ENCODE data around the gene LAX1.

LAX1 gene

GRCh38 chr1:203799971-203800370, 35.0 kb downstream of the LAX1 start:
- ChIA-PET POLR2A (interaction anchor here (0.8 kb wide), 1 partner anchor 8 kb away, joined by 3 read pairs; no protein-coding TSS in a partner anchor), CTCF (interaction anchor here (1.1 kb wide), 1 partner anchor 97 kb away, joined by 3 read pairs; no protein-coding TSS in a partner anchor)
- no peak for DNase-seq (ENCODE audit: extremely low spot score)
- TF ChIP-seq CTCF (IDR thresholded peaks at IDR 0.05; ENCODE audit: control extremely low read depth, extremely low read depth, low read depth, missing control alignments) = no peak

- POLR2A ChIA-PET = interaction anchor here (0.6 kb wide), 1 partner anchor 13 kb away, joined by 5 read pairs; no protein-coding TSS in a partner anchor
- CTCF ChIA-PET = interaction anchor here (2.1 kb wide), 1 partner anchor 32 kb away, joined by 8 read pairs; no protein-coding TSS in a partner anchor
- DNase-seq (ENCODE audit: extremely low spot score) = no peak
- no peak for TF ChIP-seq CTCF (IDR thresholded peaks at IDR 0.05; ENCODE audit: control extremely low read depth, extremely low read depth, low read depth, missing control alignments)
These were observed 40.7 kb downstream of the LAX1 start for GRCh38 chr1:203805689-203806088.

- POLR2A ChIA-PET = no interaction called here
- DNase-seq (ENCODE audit: extremely low spot score) = no peak
- TF ChIP-seq CTCF (IDR thresholded peaks at IDR 0.05; ENCODE audit: control extremely low read depth, extremely low read depth, low read depth, missing control alignments) = no peak
- CTCF ChIA-PET = interaction anchor here (0.9 to 2.1 kb wide), 3 partner anchors 11 to 592 kb away, joined by 3 to 8 read pairs (median 5); no protein-coding TSS in a partner anchor
These were observed 42.2 kb downstream of the LAX1 start for GRCh38 chr1:203807196-203807595.

GRCh38 chr1:203813581-203814341, 48.8 kb downstream of the LAX1 start:
- POLR2A ChIA-PET = no interaction called here
- TF ChIP-seq CTCF (IDR thresholded peaks at IDR 0.05; ENCODE audit: control extremely low read depth, extremely low read depth, low read depth, missing control alignments) = no peak
- CTCF ChIA-PET = interaction anchor here (1.4 kb wide), 1 partner anchor 29 kb away, joined by 3 read pairs; no protein-coding TSS in a partner anchor
- no peak for DNase-seq (ENCODE audit: extremely low spot score)

GRCh38 chr1:203818399-203818798, 53.4 kb downstream of the LAX1 start:
- ChIA-PET CTCF (interaction anchor here (1.3 kb wide), 1 partner anchor 11 kb away, joined by 5 read pairs; no protein-coding TSS in a partner anchor), POLR2A (interaction anchor here (0.6 kb wide), 1 partner anchor 297 kb away, joined by 9 read pairs; no protein-coding TSS in a partner anchor)
- no peak for TF ChIP-seq CTCF (IDR thresholded peaks at IDR 0.05; ENCODE audit: control extremely low read depth, extremely low read depth, low read depth, missing control alignments)
- DNase-seq (ENCODE audit: extremely low spot score) = no peak

GRCh38 chr1:203823306-203823705, 58.3 kb downstream of the LAX1 start:
- ChIA-PET POLR2A (no interaction called here), CTCF (no interaction called here)
- no peak for DNase-seq (ENCODE audit: extremely low spot score)
- TF ChIP-seq CTCF (IDR thresholded peaks at IDR 0.05; ENCODE audit: control extremely low read depth, extremely low read depth, low read depth, missing control alignments) = no peak
